ENCODE results near the gene TUBA3E. TPM values are rescaled to one million over a fixed set of nuclear protein-coding genes. Genes with fewer than 3 reads are reported as not detected.
"Not testable (repeated sequence)": the region's sequence is repeated elsewhere in the genome, so short reads cannot be mapped to it uniquely, and the experiment has no call there.

The TUBA3E gene
- total and polyA plus RNA-seq, 2 donors (not counting 1 experiment from before 2014, with no cell fraction given), result not detected

DNA sequence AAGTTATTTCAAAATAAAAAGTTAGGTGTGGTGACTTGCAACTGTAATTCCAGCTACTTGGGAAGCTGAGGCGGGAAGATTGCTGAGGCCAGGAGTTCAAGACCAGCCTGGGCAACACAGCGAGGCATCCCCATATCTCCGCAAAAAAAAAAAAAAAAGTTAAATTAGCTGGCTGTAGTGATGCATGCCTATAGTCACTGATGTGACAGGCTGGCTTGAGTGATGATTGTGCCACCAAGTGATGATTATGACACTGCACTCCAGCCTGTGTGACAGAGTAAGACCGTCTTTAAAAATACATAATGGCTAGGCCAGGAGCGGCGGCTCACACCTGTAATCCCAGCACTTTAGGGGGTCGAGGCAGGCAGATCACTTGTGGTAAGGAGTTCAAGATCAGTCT is 28.3 kb downstream of the TUBA3E start:
- no peaks in the 10 kb centered on the region for H3K27me3 ChIP-seq (ENCODE audit: control insufficient read depth, insufficient read depth, low read length)
- H3K4me3 ChIP-seq (replicated peaks in 1 of 4; ENCODE audit: control extremely low read depth in 1 of 4, insufficient read depth in 1 of 4, low read depth in 3 of 4, low read length in 4 of 4), result no peak overlapping the region
- no peak overlapping the region for H2AFZ ChIP-seq (ENCODE audit: low read length)
- H3K4me2 ChIP-seq (ENCODE audit: extremely low read depth, insufficient read depth, low read length), result no peak overlapping the region
- H4K20me1 ChIP-seq (ENCODE audit: control insufficient read depth, extremely low read depth, insufficient read depth, low read length), result no peaks in the 10 kb centered on the region
- no peak overlapping the region for H3K9ac ChIP-seq (ENCODE audit: insufficient read depth, low read length)
- peaks cover 5% of the 10 kb centered on the region for H3K36me3 ChIP-seq (ENCODE audit: control insufficient read depth, insufficient read depth, low read length)
- no peaks in the 10 kb centered on the region for H3K4me1 ChIP-seq (ENCODE audit: control insufficient read depth, extremely low read depth, insufficient read depth, low read length)
- no peaks in the 10 kb centered on the region for H3K79me2 ChIP-seq (ENCODE audit: control insufficient read depth, insufficient read depth, low read length)
- H3K27ac ChIP-seq (ENCODE audit: insufficient read depth, low read length), result no peak overlapping the region
- no peak for DNase-seq (ENCODE audit: low read depth in 2 of 2)
- TF ChIP-seq EZH2 (IDR thresholded peaks at IDR 0.05; ENCODE audit: low read length, missing control alignments), result no peak
- TF ChIP-seq, protein P1, sequence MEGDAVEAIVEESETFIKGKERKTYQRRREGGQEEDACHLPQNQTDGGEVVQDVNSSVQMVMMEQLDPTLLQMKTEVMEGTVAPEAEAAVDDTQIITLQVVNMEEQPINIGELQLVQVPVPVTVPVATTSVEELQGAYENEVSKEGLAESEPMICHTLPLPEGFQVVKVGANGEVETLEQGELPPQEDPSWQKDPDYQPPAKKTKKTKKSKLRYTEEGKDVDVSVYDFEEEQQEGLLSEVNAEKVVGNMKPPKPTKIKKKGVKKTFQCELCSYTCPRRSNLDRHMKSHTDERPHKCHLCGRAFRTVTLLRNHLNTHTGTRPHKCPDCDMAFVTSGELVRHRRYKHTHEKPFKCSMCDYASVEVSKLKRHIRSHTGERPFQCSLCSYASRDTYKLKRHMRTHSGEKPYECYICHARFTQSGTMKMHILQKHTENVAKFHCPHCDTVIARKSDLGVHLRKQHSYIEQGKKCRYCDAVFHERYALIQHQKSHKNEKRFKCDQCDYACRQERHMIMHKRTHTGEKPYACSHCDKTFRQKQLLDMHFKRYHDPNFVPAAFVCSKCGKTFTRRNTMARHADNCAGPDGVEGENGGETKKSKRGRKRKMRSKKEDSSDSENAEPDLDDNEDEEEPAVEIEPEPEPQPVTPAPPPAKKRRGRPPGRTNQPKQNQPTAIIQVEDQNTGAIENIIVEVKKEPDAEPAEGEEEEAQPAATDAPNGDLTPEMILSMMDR (conservative IDR thresholded peaks at IDR 0.05 in 1 of 2, IDR thresholded peaks at IDR 0.05 in 1 of 2; ENCODE audit: low read depth in 1 of 2, low read length in 2 of 2), result no peak
- no peaks in the 10 kb centered on the region for H3K9me3 ChIP-seq (ENCODE audit: control insufficient read depth, insufficient read depth, low read depth, low read length)

DNA sequence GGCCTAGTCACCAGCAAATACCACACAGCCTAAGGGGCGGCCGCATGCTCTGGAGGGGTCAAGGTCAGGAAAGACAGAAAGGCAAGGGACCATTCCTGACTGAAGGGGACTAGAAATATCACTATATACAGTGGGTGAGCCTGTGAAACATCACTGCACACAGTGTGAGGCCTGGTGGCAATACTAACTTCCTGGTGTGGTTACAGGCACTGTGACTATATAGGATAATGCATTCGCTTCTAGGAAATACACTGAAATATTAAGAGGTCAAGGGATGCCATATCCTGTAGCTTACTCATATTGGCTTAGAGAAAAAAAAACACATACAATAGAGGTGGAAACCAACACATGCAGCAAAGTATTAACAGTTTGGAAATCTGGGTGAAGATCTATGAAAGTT is 29.1 kb downstream of the TUBA3E start:
- H3K9me3 ChIP-seq (ENCODE audit: control insufficient read depth, insufficient read depth, low read depth, low read length); H3K4me2 ChIP-seq (ENCODE audit: extremely low read depth, insufficient read depth, low read length); DNase-seq (ENCODE audit: low read depth in 2 of 2); H3K4me3 ChIP-seq (replicated peaks in 1 of 4; ENCODE audit: control extremely low read depth in 1 of 4, insufficient read depth in 1 of 4, low read depth in 3 of 4, low read length in 4 of 4); H3K4me1 ChIP-seq (ENCODE audit: control insufficient read depth, extremely low read depth, insufficient read depth, low read length); H3K36me3 ChIP-seq (ENCODE audit: control insufficient read depth, insufficient read depth, low read length); H3K9ac ChIP-seq (ENCODE audit: insufficient read depth, low read length); H4K20me1 ChIP-seq (ENCODE audit: control insufficient read depth, extremely low read depth, insufficient read depth, low read length); H3K79me2 ChIP-seq (ENCODE audit: control insufficient read depth, insufficient read depth, low read length); H2AFZ ChIP-seq (ENCODE audit: low read length); H3K27me3 ChIP-seq (ENCODE audit: control insufficient read depth, insufficient read depth, low read length); H3K27ac ChIP-seq (ENCODE audit: insufficient read depth, low read length): not testable (repeated sequence)

GRCh38 chr2:130166611-130167010 is 31.6 kb downstream of the TUBA3E start:
- H3K4me2 ChIP-seq (ENCODE audit: extremely low read depth, insufficient read depth, low read length); H4K20me1 ChIP-seq (ENCODE audit: control insufficient read depth, extremely low read depth, insufficient read depth, low read length); H3K4me1 ChIP-seq (ENCODE audit: control insufficient read depth, extremely low read depth, insufficient read depth, low read length); H3K36me3 ChIP-seq (ENCODE audit: control insufficient read depth, insufficient read depth, low read length); H3K9me3 ChIP-seq (ENCODE audit: control insufficient read depth, insufficient read depth, low read depth, low read length); H3K79me2 ChIP-seq (ENCODE audit: control insufficient read depth, insufficient read depth, low read length); H3K27me3 ChIP-seq (ENCODE audit: control insufficient read depth, insufficient read depth, low read length); H2AFZ ChIP-seq (ENCODE audit: low read length); H3K9ac ChIP-seq (ENCODE audit: insufficient read depth, low read length); H3K4me3 ChIP-seq (replicated peaks in 1 of 4; ENCODE audit: control extremely low read depth in 1 of 4, insufficient read depth in 1 of 4, low read depth in 3 of 4, low read length in 4 of 4); DNase-seq (ENCODE audit: low read depth in 2 of 2); H3K27ac ChIP-seq (ENCODE audit: insufficient read depth, low read length): not testable (repeated sequence)

DNA sequence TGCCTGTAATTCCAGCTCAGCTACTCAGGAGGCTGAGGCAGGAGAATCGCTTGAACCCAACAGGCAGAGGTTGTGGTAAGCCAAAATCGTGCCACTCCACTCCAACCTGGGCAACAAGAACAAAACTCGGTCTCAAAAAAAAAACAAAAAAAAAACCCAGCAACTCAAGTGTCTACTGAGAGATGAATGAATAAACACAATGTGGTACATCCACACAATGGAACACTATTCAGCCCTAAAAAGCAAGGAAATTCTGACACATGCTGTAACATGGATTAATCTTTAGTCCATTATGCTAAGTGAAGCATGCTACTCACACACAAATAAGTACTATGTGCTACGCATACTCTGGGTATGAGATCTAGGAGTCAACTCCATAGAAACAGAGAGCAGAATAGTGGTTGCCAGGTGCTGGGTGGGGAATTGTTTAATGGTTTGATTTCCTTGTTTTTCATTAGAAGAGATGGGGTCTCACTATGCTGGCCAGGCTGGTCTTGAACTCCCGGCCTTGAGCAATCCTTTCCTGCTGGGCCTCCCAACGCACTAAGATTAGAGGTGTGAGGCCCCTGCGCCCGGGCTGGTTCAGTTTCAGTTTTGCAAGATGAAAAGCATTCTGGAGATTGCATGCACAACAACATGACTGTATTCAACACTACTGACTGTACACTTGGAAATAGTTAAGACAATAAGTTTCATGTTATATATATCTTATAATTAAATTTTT is 32.8 kb downstream of the TUBA3E start:
- Histone ChIP-seq H3K36me3 (ENCODE audit: control insufficient read depth, insufficient read depth, low read length) (peaks cover 2% of the 10 kb centered on the region), H3K4me1 (ENCODE audit: control insufficient read depth, extremely low read depth, insufficient read depth, low read length) (no peaks in the 10 kb centered on the region), H3K9me3 (ENCODE audit: control insufficient read depth, insufficient read depth, low read depth, low read length) (no peaks in the 10 kb centered on the region), H3K4me2 (ENCODE audit: extremely low read depth, insufficient read depth, low read length) (no peak overlapping the region), H3K27me3 (ENCODE audit: control insufficient read depth, insufficient read depth, low read length) (no peaks in the 10 kb centered on the region), H2AFZ (ENCODE audit: low read length) (no peak overlapping the region), H3K9ac (ENCODE audit: insufficient read depth, low read length) (no peak overlapping the region), H4K20me1 (ENCODE audit: control insufficient read depth, extremely low read depth, insufficient read depth, low read length) (no peaks in the 10 kb centered on the region), H3K79me2 (ENCODE audit: control insufficient read depth, insufficient read depth, low read length) (no peaks in the 10 kb centered on the region), H3K27ac (ENCODE audit: insufficient read depth, low read length) (no peak overlapping the region), H3K4me3 (replicated peaks in 1 of 4; ENCODE audit: control extremely low read depth in 1 of 4, insufficient read depth in 1 of 4, low read depth in 3 of 4, low read length in 4 of 4) (no peak overlapping the region)
- DNase-seq (ENCODE audit: low read depth in 2 of 2), result no peak
- TF ChIP-seq, protein P1 (conservative IDR thresholded peaks at IDR 0.05 in 1 of 2, IDR thresholded peaks at IDR 0.05 in 1 of 2; ENCODE audit: low read depth in 1 of 2, low read length in 2 of 2), result no peak
- no peak for TF ChIP-seq EZH2 (IDR thresholded peaks at IDR 0.05; ENCODE audit: low read length, missing control alignments)

Measured in fibroblast of lung (primary cell).